GM10248 (cell line): ENCODE results near the gene SP7.
A peak's percentile ranks its signal among the peaks of the same experiment; 100 is the strongest.

Experiments
- CTCF ChIA-PET: fragments of 300-600 bp; sonication (Branson Sonifier 250); formaldehyde crosslinking; extraction: SDS; loops from one replicate; lab custom pipeline; 2021; ENCODE audit warnings: antibody characterized with exemption; lab: Yijun Ruan, JAX
- POLR2A ChIA-PET: fragments of 350-650 bp; sonication (Branson Sonifier 250); formaldehyde crosslinking; extraction: SDS; loops from one replicate; lab custom pipeline; 2020; ENCODE audit warnings: antibody characterized with exemption; lab: Yijun Ruan, JAX
- DNase-seq: peaks from one replicate; pipeline ENCODE4 v3.0.0; 2012; ENCODE audit errors: extremely low spot score
- TF ChIP-seq, protein P1 (sequence below): IDR thresholded peaks from 2 replicates; pipeline ENCODE4 v1.5.1; 2012; ENCODE audit warnings: mild to moderate bottlenecking, low read depth; ENCODE audit errors: extremely low read depth, missing control alignments, control extremely low read depth

The SP7 gene

DNA sequence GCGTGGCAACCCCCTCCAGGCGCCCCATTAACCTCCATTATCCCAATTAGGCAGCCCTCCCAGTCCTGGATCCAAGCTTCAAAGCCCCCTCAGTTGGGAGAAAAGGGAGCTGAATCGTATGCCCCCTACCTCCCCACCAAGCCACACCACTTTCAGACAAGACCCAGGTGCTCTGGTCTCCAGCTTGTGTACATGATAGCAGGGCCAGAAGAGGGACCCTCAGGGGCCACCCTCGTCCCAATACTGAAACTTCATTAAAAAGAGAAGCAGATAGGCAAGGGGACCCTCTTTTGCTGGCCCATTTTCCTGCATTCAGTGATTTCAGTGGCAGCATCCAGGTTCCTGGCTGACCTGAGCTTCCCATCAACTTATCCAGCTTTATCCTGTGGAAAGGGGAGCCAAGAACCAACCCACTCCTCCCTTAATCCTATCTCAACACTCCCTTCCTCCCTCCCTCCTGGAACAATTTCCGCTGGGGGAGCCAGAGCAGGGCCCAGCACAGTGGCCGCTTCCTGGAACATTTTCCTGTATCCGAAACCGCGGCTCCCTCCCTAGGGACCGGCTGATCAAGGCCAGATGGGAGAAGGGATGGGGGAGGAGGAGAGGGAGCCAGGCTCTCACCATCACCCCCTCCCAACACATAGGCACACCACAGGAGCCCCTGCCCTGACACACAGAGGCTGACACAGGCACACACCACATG is 9.5 kb upstream of the SP7 start:
- DNase-seq = no peak
- TF ChIP-seq, protein P1, sequence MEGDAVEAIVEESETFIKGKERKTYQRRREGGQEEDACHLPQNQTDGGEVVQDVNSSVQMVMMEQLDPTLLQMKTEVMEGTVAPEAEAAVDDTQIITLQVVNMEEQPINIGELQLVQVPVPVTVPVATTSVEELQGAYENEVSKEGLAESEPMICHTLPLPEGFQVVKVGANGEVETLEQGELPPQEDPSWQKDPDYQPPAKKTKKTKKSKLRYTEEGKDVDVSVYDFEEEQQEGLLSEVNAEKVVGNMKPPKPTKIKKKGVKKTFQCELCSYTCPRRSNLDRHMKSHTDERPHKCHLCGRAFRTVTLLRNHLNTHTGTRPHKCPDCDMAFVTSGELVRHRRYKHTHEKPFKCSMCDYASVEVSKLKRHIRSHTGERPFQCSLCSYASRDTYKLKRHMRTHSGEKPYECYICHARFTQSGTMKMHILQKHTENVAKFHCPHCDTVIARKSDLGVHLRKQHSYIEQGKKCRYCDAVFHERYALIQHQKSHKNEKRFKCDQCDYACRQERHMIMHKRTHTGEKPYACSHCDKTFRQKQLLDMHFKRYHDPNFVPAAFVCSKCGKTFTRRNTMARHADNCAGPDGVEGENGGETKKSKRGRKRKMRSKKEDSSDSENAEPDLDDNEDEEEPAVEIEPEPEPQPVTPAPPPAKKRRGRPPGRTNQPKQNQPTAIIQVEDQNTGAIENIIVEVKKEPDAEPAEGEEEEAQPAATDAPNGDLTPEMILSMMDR = no peak
- ChIA-PET CTCF (interaction anchor here (0.6 to 18.4 kb wide), 43 partner anchors 9 to 281 kb away, joined by 3 to 442 read pairs (median 5); partner anchors contain the start of genes AAAS, AMHR2, NPFF and PFDN5), POLR2A (interaction anchor here (0.6 to 1.8 kb wide), 6 partner anchors 21 to 155 kb away, joined by 3 to 13 read pairs (median 4); partner anchors contain the start of genes AAAS and TARBP2)

DNA sequence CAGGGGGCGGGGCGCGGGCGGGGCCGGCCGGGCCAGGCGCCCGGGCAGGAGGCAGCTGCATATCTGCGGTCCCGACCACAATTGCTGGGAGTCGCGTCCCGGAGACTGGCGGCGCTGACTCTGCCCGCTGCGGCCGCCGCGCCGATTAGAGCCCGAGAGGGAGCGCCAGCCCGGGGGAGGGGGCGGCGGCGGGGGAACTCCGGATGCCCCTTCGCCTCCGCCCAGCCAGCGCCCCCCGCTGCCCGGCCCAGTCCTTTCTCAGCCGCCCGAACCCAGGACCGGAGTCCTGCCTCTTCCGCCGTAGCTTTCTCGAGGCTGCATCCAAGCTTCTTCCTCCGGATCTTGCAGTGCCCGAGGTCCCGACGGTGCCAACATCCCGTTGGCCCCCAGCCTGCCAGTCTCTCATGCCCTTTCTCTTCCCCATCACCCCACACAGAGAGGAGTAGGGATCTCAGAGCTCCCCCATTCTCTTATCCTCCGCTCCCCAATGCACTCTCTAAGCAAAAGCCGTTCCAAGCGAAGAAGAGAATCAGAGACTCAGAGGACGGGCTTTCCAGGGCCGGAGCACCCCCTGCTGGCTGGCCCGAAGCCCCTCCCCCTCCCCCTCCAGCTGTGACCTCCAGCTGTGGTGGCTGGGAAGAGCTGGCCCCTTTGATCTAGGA is 8.8 kb upstream of the SP7 start:
- CTCF ChIA-PET = interaction anchor here (0.6 to 18.4 kb wide), 50 partner anchors 10 to 280 kb away, joined by 3 to 442 read pairs (median 4); partner anchors contain the start of genes AAAS, AMHR2, NPFF and PFDN5
- TF ChIP-seq, protein P1 = peak; percentile 76
- DNase-seq = peak; percentile 84
- POLR2A ChIA-PET = interaction anchor here (0.6 to 1.8 kb wide), 7 partner anchors 20 to 156 kb away, joined by 3 to 13 read pairs (median 4); partner anchors contain the start of genes AAAS and TARBP2

DNA sequence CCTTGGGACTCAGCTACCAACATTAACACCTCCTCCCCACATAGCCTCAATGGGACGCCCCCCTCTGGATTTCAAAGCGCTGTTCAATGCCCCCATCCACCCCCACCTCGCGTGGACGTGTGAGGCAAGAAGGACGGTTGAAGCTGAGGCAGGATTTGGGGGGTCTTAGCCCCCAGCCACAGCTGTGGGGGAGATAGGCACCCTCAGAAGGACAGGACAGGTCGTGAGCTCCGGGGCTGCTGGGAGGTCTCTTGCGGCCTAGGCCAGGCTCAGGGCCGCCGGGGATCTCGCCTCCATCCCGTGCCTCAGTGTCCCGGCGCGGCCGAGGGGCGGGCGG is 8.3 kb upstream of the SP7 start:
- TF ChIP-seq, protein P1 = no peak
- CTCF ChIA-PET = interaction anchor here (0.6 to 18.4 kb wide), 41 partner anchors 9 to 279 kb away, joined by 3 to 442 read pairs (median 5); partner anchors contain the start of genes AAAS, AMHR2, NPFF and PFDN5

DNA sequence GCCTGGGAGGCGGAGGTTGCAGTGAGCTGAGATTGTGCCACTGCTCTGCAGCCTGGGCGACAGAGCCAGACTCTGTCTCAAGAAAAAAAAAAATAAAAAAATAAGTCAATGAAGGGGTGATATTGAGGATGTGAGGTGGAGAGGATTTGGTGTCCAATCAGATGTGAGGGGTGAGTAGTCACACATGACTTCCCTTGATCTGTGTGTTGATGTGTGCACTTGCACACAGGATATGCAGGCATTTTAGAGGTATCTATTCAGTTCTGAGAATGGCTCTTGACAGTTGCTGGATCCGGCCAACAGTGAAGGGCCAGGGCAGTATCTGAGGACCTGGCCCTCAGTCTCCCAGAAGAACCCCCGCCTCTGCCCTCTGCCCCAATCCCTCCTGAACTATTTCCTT is 7.8 kb upstream of the SP7 start:
- TF ChIP-seq, protein P1 = no peak
- POLR2A ChIA-PET = interaction anchor here (1.2 to 1.8 kb wide), 2 partner anchors 19 to 35 kb away, joined by 3 to 13 read pairs; no protein-coding TSS in a partner anchor
- no peak for DNase-seq
- CTCF ChIA-PET = interaction anchor here (1.0 to 18.4 kb wide), 13 partner anchors 9 to 169 kb away, joined by 3 to 442 read pairs (median 19); partner anchors contain the start of genes AAAS, AMHR2, NPFF and SP7

More for the DNA sequence above, 8.3 kb upstream of the SP7 start:
- no peak for DNase-seq
- POLR2A ChIA-PET = interaction anchor here (1.2 to 1.8 kb wide), 3 partner anchors 19 to 35 kb away, joined by 3 to 13 read pairs (median 4); partner anchors contain the start of gene AAAS

DNA sequence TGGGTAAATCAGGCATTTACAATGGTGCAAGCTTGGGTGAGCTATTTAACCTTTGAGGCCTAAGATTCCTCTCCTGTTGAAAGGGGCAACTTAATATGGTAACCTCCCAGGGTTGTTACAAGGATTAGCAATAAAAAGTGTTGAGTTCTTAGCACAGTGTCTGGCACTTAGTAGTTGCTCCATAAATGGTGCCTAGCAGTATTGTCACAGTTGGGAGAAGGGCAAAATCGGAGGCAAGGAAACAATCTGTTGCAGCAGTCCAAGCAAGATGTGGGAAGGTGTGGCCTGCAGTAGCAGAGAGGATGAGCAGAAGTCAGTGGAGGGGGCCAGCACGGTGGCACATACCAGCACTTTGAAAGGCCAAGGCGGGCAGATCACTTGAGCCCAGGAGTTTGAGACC is 7.3 kb upstream of the SP7 start:
- ChIA-PET CTCF (interaction anchor here (3.8 to 18.4 kb wide), 4 partner anchors 11 to 129 kb away, joined by 28 to 442 read pairs (median 211); partner anchors contain the start of genes AAAS and AMHR2), POLR2A (no interaction called here)
- TF ChIP-seq, protein P1 = no peak
- DNase-seq = no peak

DNA sequence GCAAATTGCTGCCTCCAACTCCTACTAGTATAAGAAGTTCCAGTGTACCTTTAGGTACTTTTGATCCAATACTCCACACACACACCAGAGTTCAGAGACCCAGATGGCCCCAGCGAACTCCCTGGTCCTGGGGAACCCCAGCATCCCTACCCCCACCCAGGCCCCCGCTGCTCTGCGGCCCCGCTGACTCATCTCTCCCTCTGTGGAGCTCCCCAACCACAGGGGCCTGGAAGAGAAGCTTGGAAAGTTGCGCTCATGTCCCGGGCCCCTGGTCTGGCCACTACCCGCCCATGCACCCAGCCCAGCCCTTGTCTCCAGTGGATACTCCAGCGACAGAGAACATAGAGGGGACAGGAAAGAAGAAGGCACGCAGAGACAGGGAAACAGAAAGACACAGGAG is 4.2 kb upstream of the SP7 start:
- ChIA-PET POLR2A (no interaction called here), CTCF (interaction anchor here (0.9 to 2.0 kb wide), 7 partner anchors 10 to 75 kb away, joined by 3 to 11 read pairs (median 4); partner anchors contain the start of gene AAAS)
- TF ChIP-seq, protein P1 = no peak
- DNase-seq = no peak
